AG10803 (cell line): ENCODE data around the gene MRGPRX3.

Source experiments
- DNase-seq: peaks from one replicate; pipeline ENCODE4 v3.0.0; 2010; ENCODE audit warnings: low read depth
- H3K4me3 ChIP-seq: 2 replicates; pipeline ENCODE4 v1.5.1; 2011; ENCODE audit warnings: mild to moderate bottlenecking, low read length, control low read depth
- TF ChIP-seq, protein P1 (sequence below): conservative IDR thresholded peaks from 2 replicates; pipeline ENCODE4 v1.5.1; 2011; ENCODE audit warnings: mild to moderate bottlenecking, low read length, control low read depth, inconsistent platforms

Gene MRGPRX3

DNA sequence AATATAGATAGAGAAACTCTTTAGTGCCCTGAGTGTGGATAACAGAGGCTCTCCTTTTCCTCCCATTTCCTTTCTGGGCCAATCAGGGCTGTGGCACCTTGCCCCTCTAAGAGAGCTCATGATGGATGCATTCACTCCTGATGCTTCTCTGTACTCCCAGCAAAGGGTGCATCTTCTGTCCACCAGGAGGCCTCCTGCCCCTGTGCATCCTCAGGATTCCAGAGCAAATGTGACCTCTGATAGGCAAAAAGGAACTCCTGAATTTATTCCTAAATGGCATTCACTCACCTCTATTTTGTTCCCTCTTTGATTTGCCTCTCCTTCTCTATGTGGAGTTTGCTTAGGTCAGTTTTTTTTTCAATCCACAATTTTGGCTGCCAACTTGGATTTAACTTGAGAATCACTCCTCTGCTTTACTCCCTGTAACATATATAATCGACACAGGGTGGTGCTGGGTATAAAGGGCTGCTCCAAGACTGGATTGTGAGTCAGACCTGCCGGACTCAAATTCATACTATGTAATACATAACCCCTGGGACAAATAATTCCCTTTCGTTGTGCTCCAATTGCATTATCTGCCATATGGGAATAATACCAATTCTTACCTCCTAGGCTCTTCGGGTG, 39.1 kb downstream of the MRGPRX3 start:
- DNase-seq: peak; percentile 33
- TF ChIP-seq, protein P1, sequence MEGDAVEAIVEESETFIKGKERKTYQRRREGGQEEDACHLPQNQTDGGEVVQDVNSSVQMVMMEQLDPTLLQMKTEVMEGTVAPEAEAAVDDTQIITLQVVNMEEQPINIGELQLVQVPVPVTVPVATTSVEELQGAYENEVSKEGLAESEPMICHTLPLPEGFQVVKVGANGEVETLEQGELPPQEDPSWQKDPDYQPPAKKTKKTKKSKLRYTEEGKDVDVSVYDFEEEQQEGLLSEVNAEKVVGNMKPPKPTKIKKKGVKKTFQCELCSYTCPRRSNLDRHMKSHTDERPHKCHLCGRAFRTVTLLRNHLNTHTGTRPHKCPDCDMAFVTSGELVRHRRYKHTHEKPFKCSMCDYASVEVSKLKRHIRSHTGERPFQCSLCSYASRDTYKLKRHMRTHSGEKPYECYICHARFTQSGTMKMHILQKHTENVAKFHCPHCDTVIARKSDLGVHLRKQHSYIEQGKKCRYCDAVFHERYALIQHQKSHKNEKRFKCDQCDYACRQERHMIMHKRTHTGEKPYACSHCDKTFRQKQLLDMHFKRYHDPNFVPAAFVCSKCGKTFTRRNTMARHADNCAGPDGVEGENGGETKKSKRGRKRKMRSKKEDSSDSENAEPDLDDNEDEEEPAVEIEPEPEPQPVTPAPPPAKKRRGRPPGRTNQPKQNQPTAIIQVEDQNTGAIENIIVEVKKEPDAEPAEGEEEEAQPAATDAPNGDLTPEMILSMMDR: peak; percentile 72

DNA sequence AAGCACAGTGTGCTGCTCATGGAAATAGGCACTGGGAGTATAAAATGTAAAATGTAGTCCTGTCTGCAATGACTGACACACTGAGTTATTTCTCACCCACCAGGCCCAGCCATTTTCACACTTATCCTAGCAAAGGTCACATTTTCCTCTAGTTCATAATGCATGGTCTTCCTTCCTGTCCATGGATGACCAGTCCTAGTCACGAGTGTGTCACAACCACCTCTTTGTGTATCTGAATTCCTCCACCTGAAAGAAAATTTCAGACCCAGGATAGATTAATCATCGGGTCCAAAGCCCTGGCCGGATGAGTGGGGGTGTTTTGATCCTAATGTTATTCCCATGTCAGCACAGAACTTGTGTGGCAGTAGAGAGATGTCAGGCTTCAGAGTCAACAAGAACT, 40.3 kb downstream of the MRGPRX3 start, which contains the start of gene MRGPRX4:
Gene MRGPRX4, plus strand, starts transcription at position 172 of the 400 bp plus-strand sequence. CDS start 420 bp downstream, outside the sequence.
- TF ChIP-seq, protein P1: no peak
- DNase-seq: no peak
- H3K4me3 ChIP-seq: no peak within 1 kb of the TSS

More for the DNA sequence above, 39.1 kb downstream of the MRGPRX3 start:
- no peak overlapping the region for H3K4me3 ChIP-seq

DNA sequence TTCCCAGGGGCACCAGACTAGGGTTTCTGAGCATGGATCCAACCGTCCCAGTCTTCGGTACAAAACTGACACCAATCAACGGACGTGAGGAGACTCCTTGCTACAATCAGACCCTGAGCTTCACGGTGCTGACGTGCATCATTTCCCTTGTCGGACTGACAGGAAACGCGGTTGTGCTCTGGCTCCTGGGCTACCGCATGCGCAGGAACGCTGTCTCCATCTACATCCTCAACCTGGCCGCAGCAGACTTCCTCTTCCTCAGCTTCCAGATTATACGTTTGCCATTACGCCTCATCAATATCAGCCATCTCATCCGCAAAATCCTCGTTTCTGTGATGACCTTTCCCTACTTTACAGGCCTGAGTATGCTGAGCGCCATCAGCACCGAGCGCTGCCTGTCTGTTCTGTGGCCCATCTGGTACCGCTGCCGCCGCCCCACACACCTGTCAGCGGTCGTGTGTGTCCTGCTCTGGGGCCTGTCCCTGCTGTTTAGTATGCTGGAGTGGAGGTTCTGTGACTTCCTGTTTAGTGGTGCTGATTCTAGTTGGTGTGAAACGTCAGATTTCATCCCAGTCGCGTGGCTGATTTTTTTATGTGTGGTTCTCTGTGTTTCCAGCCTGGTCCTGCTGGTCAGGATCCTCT, 41.0 kb downstream of the MRGPRX3 start:
- H3K4me3 ChIP-seq: no peak overlapping the region
- no peak for DNase-seq
- TF ChIP-seq, protein P1: no peak
